GM23338 (cell line): ENCODE results near the gene GPC5. TPM values are rescaled to one million over a fixed set of nuclear protein-coding genes. Genes with fewer than 3 reads are reported as not detected.

ENCODE experiments used
- ATAC-seq: fragments of 200-7000 bp; cut with Tn5 transposase; 3 replicates; pipeline ENCODE4 v1.9.1; 2020
- DNase-seq: peaks from one replicate; pipeline ENCODE4 v3.0.0-alpha.2; 2015; ENCODE audit warnings: low spot score
- H2AFZ ChIP-seq: fragments of 200-600 bp; sonication (generic); 2 replicates; pipeline ENCODE4 v1.8.0; 2016; ENCODE audit warnings: antibody characterized with exemption, mild to moderate bottlenecking, moderate library complexity
- H3F3A ChIP-seq: fragments of 200-600 bp; sonication (generic); replicated peaks from 2 replicates; pipeline ENCODE4 v1.8.0; 2017; ENCODE audit warnings: antibody characterized with exemption, mixed run types, low read depth
- H3K27ac ChIP-seq: fragments of 200-600 bp; sonication (generic); 2 replicates; pipeline ENCODE4 v1.6.1; 2016; ENCODE audit warnings: low read depth
- H3K27me3 ChIP-seq: fragments of 200-600 bp; sonication (generic); 2 replicates; pipeline ENCODE4 v1.8.0; 2016; ENCODE audit warnings: mild to moderate bottlenecking, mixed run types, moderate library complexity; ENCODE audit not compliant: insufficient read depth
- H3K36me3 ChIP-seq: fragments of 200-600 bp; sonication (generic); 2 replicates; pipeline ENCODE4 v1.8.0; 2016; ENCODE audit warnings: mild to moderate bottlenecking; ENCODE audit not compliant: insufficient read depth
- H3K4me1 ChIP-seq: fragments of 200-600 bp; sonication (generic); 2 replicates; pipeline ENCODE4 v1.8.0; 2016; ENCODE audit warnings: mild to moderate bottlenecking, moderate library complexity; ENCODE audit not compliant: insufficient read depth
- H3K4me2 ChIP-seq: fragments of 200-600 bp; sonication (generic); 2 replicates; pipeline ENCODE4 v1.7.1; 2017; ENCODE audit warnings: mixed run types
- H3K4me3 ChIP-seq: fragments of 200-600 bp; sonication (generic); 2 replicates; pipeline ENCODE4 v1.6.1; 2016; ENCODE audit warnings: mixed run types
- H3K79me2 ChIP-seq: fragments of 200-600 bp; sonication (generic); replicated peaks from 2 replicates; pipeline ENCODE4 v1.8.0; 2017; ENCODE audit warnings: mild to moderate bottlenecking; ENCODE audit not compliant: insufficient read depth
- H3K9me2 ChIP-seq: fragments of 200-600 bp; sonication (generic); 2 replicates; pipeline ENCODE4 v1.8.0; 2017; ENCODE audit not compliant: insufficient read depth
- H4K20me1 ChIP-seq: fragments of 200-600 bp; sonication (generic); replicated peaks from 2 replicates; pipeline ENCODE4 v1.8.0; 2017; ENCODE audit warnings: mild to moderate bottlenecking; ENCODE audit not compliant: insufficient read depth
- H3K27ac Mint-ChIP-seq: 2 replicates; pipeline ENCODE4 v1.8.0; 2020; ENCODE audit warnings: inconsistent platforms, mild to moderate bottlenecking, moderate library complexity, mixed read lengths
- H3K27me3 Mint-ChIP-seq: 3 replicates; pipeline ENCODE4 v1.8.0; 2022; ENCODE audit warnings: low read depth, mild to moderate bottlenecking, moderate library complexity, mixed read lengths, inconsistent platforms; ENCODE audit not compliant: insufficient read depth, poor library complexity
- H3K36me3 Mint-ChIP-seq: 3 replicates; pipeline ENCODE4 v1.8.0; 2021; ENCODE audit warnings: low read depth, mild to moderate bottlenecking, inconsistent platforms, moderate library complexity, mixed read lengths
- H3K4me1 Mint-ChIP-seq: 3 replicates; pipeline ENCODE4 v1.8.0; 2020; ENCODE audit warnings: mild to moderate bottlenecking, inconsistent platforms, mixed read lengths
- H3K4me3 Mint-ChIP-seq: 3 replicates; pipeline ENCODE4 v1.8.0; 2021; ENCODE audit warnings: moderate library complexity, mild to moderate bottlenecking, inconsistent platforms, mixed read lengths
- H3K9me3 Mint-ChIP-seq: 3 replicates; pipeline ENCODE4 v1.8.0; 2020; ENCODE audit warnings: moderate library complexity, mild to moderate bottlenecking, inconsistent platforms, mixed read lengths
- CREB1 ChIP-seq: fragments of 250-450 bp; sonication (Bioruptor Pico); IDR thresholded peaks from 2 replicates; pipeline ENCODE4 v1.5.0; 2020; ENCODE audit warnings: low read depth, mild to moderate bottlenecking, moderate library complexity
- EZH2 ChIP-seq: fragments of 200-600 bp; sonication (generic); IDR thresholded peaks from one replicate; pipeline ENCODE4 v1.8.0; 2017; ENCODE audit warnings: antibody characterized with exemption, mild to moderate bottlenecking, low read depth; ENCODE audit not compliant: unreplicated experiment
- EZH2phosphoT487 ChIP-seq: fragments of 200-600 bp; sonication (generic); IDR thresholded peaks from one replicate; pipeline ENCODE4 v1.8.1; 2018; ENCODE audit warnings: antibody characterized with exemption; ENCODE audit not compliant: unreplicated experiment
- JUNB ChIP-seq: IDR thresholded peaks from one replicate; pipeline ENCODE4 v1.6.1; 2016; ENCODE audit warnings: antibody characterized with exemption; ENCODE audit not compliant: unreplicated experiment
- NANOG ChIP-seq: IDR thresholded peaks from 2 replicates; pipeline ENCODE4 v1.6.1; 2016; ENCODE audit warnings: antibody characterized with exemption, borderline replicate concordance
- POLR2AphosphoS5 ChIP-seq: IDR thresholded peaks from 2 replicates; pipeline ENCODE4 v1.6.1; 2016; ENCODE audit warnings: antibody characterized with exemption, low read depth
- STAT1 ChIP-seq: IDR thresholded peaks from one replicate; pipeline ENCODE4 v1.6.1; 2016; ENCODE audit warnings: antibody characterized with exemption; ENCODE audit not compliant: unreplicated experiment
- ZNF114 ChIP-seq: fragments of 250-450 bp; sonication (Bioruptor Pico); IDR thresholded peaks from 2 replicates; pipeline ENCODE4 v1.5.0; 2020; ENCODE audit warnings: mild to moderate bottlenecking, moderate library complexity
- ZNF331 ChIP-seq: fragments of 250-450 bp; sonication (Bioruptor Pico); IDR thresholded peaks from 2 replicates; pipeline ENCODE4 v1.5.0; 2020; ENCODE audit warnings: low read depth, mild to moderate bottlenecking, moderate library complexity
- polyA plus RNA-seq: library from polyadenylated mRNA; unstranded; fragments of >200 nt; fragmentation: Nextera tagmentation; extraction: Ambion mirVana; gene quantifications from 2 replicates; pipeline ENCODE4 v1.2.1, GENCODE V29; 2016
- total RNA-seq: library from RNA; depleted of rRNA; stranded (reverse); fragments of >200 nt; shearing (Covaris generic); gene quantifications from 2 replicates; pipeline ENCODE4 v1.2.3, GENCODE V29; 2014
- TF ChIP-seq, protein P1 (sequence below): fragments of 250-450 bp; sonication (Bioruptor Pico); IDR thresholded peaks from 2 replicates; pipeline ENCODE4 v1.5.0; 2020; ENCODE audit warnings: mild to moderate bottlenecking, moderate library complexity
- TF ChIP-seq, protein P2 (sequence below): IDR thresholded peaks from 2 replicates; pipeline ENCODE4 v1.6.1; 2016; ENCODE audit warnings: antibody characterized with exemption
- TF ChIP-seq, protein P3 (sequence below), 2 experiments: fragments of 200-600 bp in 1 of 2; sonication (generic) in 1 of 2; conservative IDR thresholded peaks; 2 replicates each; pipeline versions ENCODE4 v1.5.1 to v1.6.1; 2016 to 2017; ENCODE audit warnings: antibody characterized with exemption in 2 of 2, low read depth in 2 of 2, mild to moderate bottlenecking in 2 of 2, moderate library complexity in 1 of 2
- TF ChIP-seq, protein P4 (sequence below): IDR thresholded peaks from one replicate; pipeline ENCODE4 v1.6.1; 2018; ENCODE audit warnings: antibody characterized with exemption; ENCODE audit not compliant: unreplicated experiment

The GPC5 gene
- total and polyA plus RNA-seq, 2 experiments from 2014 or later = 0.95 to 1.1 TPM

DNA sequence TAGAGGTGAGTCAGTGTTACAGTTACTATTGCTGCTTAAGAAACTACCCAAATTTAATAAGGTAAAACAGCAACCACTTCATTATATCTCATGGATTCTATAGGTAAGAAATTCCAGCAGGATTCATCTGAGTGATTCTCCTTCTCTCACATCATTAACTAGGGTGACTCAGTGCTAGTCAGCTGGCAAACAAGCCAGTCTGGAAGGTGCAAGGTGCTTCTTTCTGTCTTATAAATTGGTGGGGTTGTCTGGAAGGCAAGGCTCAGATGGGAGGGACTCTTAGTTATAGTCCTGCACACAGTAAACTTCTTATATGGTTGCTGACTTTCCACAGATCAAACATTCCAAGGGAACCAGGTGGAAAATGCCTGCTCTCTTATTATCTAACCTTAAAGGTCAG, 484.5 kb downstream of the GPC5 start:
- Histone ChIP-seq H3K27ac (no peak overlapping the region), H3K4me2 (no peak overlapping the region), H3K9me2 (no peaks in the 10 kb centered on the region), H3F3A (no peaks in the 10 kb centered on the region), H3K4me1 (no peaks in the 10 kb centered on the region), H4K20me1 (no peaks in the 10 kb centered on the region), H3K27me3 (no peaks in the 10 kb centered on the region), H3K79me2 (no peaks in the 10 kb centered on the region), H2AFZ (no peak overlapping the region), H3K4me3 (no peak overlapping the region), H3K36me3 (no peaks in the 10 kb centered on the region)
- no peaks in the 10 kb centered on the region for H3K4me1 Mint-ChIP-seq
- H3K27me3 Mint-ChIP-seq = no peaks in the 10 kb centered on the region
- H3K27ac Mint-ChIP-seq = no peak overlapping the region
- TF ChIP-seq POLR2AphosphoS5 = no peak
- no peak for TF ChIP-seq ZNF114 (CRISPR knock-in tag)
- TF ChIP-seq, protein P1, sequence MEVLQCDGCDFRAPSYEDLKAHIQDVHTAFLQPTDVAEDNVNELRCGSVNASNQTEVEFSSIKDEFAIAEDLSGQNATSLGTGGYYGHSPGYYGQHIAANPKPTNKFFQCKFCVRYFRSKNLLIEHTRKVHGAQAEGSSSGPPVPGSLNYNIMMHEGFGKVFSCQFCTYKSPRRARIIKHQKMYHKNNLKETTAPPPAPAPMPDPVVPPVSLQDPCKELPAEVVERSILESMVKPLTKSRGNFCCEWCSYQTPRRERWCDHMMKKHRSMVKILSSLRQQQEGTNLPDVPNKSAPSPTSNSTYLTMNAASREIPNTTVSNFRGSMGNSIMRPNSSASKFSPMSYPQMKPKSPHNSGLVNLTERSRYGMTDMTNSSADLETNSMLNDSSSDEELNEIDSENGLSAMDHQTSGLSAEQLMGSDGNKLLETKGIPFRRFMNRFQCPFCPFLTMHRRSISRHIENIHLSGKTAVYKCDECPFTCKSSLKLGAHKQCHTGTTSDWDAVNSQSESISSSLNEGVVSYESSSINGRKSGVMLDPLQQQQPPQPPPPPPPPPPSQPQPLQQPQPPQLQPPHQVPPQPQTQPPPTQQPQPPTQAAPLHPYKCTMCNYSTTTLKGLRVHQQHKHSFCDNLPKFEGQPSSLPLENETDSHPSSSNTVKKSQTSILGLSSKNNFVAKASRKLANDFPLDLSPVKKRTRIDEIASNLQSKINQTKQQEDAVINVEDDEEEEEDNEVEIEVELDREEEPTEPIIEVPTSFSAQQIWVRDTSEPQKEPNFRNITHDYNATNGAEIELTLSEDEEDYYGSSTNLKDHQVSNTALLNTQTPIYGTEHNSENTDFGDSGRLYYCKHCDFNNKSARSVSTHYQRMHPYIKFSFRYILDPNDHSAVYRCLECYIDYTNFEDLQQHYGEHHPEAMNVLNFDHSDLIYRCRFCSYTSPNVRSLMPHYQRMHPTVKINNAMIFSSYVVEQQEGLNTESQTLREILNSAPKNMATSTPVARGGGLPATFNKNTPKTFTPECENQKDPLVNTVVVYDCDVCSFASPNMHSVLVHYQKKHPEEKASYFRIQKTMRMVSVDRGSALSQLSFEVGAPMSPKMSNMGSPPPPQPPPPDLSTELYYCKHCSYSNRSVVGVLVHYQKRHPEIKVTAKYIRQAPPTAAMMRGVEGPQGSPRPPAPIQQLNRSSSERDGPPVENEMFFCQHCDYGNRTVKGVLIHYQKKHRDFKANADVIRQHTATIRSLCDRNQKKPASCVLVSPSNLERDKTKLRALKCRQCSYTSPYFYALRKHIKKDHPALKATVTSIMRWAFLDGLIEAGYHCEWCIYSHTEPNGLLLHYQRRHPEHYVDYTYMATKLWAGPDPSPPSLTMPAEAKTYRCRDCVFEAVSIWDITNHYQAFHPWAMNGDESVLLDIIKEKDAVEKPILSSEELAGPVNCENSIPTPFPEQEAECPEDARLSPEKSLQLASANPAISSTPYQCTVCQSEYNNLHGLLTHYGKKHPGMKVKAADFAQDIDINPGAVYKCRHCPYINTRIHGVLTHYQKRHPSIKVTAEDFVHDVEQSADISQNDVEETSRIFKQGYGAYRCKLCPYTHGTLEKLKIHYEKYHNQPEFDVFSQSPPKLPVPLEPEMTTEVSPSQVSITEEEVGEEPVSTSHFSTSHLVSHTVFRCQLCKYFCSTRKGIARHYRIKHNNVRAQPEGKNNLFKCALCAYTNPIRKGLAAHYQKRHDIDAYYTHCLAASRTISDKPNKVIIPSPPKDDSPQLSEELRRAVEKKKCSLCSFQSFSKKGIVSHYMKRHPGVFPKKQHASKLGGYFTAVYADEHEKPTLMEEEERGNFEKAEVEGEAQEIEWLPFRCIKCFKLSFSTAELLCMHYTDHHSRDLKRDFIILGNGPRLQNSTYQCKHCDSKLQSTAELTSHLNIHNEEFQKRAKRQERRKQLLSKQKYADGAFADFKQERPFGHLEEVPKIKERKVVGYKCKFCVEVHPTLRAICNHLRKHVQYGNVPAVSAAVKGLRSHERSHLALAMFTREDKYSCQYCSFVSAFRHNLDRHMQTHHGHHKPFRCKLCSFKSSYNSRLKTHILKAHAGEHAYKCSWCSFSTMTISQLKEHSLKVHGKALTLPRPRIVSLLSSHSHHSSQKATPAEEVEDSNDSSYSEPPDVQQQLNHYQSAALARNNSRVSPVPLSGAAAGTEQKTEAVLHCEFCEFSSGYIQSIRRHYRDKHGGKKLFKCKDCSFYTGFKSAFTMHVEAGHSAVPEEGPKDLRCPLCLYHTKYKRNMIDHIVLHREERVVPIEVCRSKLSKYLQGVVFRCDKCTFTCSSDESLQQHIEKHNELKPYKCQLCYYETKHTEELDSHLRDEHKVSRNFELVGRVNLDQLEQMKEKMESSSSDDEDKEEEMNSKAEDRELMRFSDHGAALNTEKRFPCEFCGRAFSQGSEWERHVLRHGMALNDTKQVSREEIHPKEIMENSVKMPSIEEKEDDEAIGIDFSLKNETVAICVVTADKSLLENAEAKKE = no peak
- TF ChIP-seq ZNF331 (CRISPR knock-in tag) = no peak
- TF ChIP-seq, protein P2, sequence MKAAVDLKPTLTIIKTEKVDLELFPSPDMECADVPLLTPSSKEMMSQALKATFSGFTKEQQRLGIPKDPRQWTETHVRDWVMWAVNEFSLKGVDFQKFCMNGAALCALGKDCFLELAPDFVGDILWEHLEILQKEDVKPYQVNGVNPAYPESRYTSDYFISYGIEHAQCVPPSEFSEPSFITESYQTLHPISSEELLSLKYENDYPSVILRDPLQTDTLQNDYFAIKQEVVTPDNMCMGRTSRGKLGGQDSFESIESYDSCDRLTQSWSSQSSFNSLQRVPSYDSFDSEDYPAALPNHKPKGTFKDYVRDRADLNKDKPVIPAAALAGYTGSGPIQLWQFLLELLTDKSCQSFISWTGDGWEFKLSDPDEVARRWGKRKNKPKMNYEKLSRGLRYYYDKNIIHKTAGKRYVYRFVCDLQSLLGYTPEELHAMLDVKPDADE = no peak
- TF ChIP-seq, protein P3, sequence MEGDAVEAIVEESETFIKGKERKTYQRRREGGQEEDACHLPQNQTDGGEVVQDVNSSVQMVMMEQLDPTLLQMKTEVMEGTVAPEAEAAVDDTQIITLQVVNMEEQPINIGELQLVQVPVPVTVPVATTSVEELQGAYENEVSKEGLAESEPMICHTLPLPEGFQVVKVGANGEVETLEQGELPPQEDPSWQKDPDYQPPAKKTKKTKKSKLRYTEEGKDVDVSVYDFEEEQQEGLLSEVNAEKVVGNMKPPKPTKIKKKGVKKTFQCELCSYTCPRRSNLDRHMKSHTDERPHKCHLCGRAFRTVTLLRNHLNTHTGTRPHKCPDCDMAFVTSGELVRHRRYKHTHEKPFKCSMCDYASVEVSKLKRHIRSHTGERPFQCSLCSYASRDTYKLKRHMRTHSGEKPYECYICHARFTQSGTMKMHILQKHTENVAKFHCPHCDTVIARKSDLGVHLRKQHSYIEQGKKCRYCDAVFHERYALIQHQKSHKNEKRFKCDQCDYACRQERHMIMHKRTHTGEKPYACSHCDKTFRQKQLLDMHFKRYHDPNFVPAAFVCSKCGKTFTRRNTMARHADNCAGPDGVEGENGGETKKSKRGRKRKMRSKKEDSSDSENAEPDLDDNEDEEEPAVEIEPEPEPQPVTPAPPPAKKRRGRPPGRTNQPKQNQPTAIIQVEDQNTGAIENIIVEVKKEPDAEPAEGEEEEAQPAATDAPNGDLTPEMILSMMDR (conservative IDR thresholded peaks at IDR 0.05; ENCODE audit: low read depth in 2 of 2) = no peak
- TF ChIP-seq STAT1 = no peak
- no peak for TF ChIP-seq EZH2phosphoT487
- TF ChIP-seq, protein P4, sequence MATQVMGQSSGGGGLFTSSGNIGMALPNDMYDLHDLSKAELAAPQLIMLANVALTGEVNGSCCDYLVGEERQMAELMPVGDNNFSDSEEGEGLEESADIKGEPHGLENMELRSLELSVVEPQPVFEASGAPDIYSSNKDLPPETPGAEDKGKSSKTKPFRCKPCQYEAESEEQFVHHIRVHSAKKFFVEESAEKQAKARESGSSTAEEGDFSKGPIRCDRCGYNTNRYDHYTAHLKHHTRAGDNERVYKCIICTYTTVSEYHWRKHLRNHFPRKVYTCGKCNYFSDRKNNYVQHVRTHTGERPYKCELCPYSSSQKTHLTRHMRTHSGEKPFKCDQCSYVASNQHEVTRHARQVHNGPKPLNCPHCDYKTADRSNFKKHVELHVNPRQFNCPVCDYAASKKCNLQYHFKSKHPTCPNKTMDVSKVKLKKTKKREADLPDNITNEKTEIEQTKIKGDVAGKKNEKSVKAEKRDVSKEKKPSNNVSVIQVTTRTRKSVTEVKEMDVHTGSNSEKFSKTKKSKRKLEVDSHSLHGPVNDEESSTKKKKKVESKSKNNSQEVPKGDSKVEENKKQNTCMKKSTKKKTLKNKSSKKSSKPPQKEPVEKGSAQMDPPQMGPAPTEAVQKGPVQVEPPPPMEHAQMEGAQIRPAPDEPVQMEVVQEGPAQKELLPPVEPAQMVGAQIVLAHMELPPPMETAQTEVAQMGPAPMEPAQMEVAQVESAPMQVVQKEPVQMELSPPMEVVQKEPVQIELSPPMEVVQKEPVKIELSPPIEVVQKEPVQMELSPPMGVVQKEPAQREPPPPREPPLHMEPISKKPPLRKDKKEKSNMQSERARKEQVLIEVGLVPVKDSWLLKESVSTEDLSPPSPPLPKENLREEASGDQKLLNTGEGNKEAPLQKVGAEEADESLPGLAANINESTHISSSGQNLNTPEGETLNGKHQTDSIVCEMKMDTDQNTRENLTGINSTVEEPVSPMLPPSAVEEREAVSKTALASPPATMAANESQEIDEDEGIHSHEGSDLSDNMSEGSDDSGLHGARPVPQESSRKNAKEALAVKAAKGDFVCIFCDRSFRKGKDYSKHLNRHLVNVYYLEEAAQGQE = no peak
- TF ChIP-seq JUNB = no peak
- TF ChIP-seq CREB1 (CRISPR knock-in tag) = no peak
- no peak for TF ChIP-seq EZH2
- no peak for TF ChIP-seq NANOG
- no peaks in the 10 kb centered on the region for H3K36me3 Mint-ChIP-seq
- no peaks in the 10 kb centered on the region for H3K9me3 Mint-ChIP-seq
- H3K4me3 Mint-ChIP-seq = no peak overlapping the region
- DNase-seq (no peak), ATAC-seq (no peak)
